Astrocyte of the hippocampus (primary cell): ENCODE measurements around the gene ADGRV1.

ENCODE experiments used
- DNase-seq: peaks from one replicate; pipeline ENCODE4 v3.0.0; 2011; ENCODE audit warnings: low read depth, low spot score

ADGRV1 gene

GRCh38 chr5:91158011-91158410 lies 599.4 kb downstream of the ADGRV1 start:
- no peak for DNase-seq

GRCh38 chr5:91159647-91160046 lies 601.0 kb downstream of the ADGRV1 start:
- no peak for DNase-seq

GRCh38 chr5:91160714-91161285 lies 602.2 kb downstream of the ADGRV1 start:
- DNase-seq = no peak

- peak; percentile 83 for DNase-seq
Observed at GRCh38 chr5:91162534-91163381, 604.2 kb downstream of the ADGRV1 start.

GRCh38 chr5:91164424-91164823 lies 605.8 kb downstream of the ADGRV1 start:
- DNase-seq = no peak

- DNase-seq = peak; percentile 26
Observed at GRCh38 chr5:91166059-91166807, 607.6 kb downstream of the ADGRV1 start.

GRCh38 chr5:91168859-91169258 lies 610.3 kb downstream of the ADGRV1 start:
- DNase-seq = no peak

- no peak for DNase-seq
Observed at GRCh38 chr5:91170266-91170665, 611.7 kb downstream of the ADGRV1 start.

- no peak for DNase-seq
Observed at GRCh38 chr5:91171322-91171721, 612.7 kb downstream of the ADGRV1 start.

- no peak for DNase-seq
Observed at GRCh38 chr5:91174396-91174795, 615.8 kb downstream of the ADGRV1 start.

GRCh38 chr5:91175708-91176107 lies 617.1 kb downstream of the ADGRV1 start:
- peak; percentile 10 for DNase-seq

- no peak for DNase-seq
Observed at GRCh38 chr5:91176288-91177016, 617.9 kb downstream of the ADGRV1 start.

- DNase-seq = no peak
Observed at GRCh38 chr5:91177085-91177484, 618.5 kb downstream of the ADGRV1 start.

GRCh38 chr5:91177639-91178038 lies 619.0 kb downstream of the ADGRV1 start:
- DNase-seq = no peak

- DNase-seq = no peak
Observed at GRCh38 chr5:91178461-91178860, 619.9 kb downstream of the ADGRV1 start.

- no peak for DNase-seq
Observed at GRCh38 chr5:91179018-91179417, 620.4 kb downstream of the ADGRV1 start.

GRCh38 chr5:91180506-91180905 lies 621.9 kb downstream of the ADGRV1 start:
- no peak for DNase-seq

- no peak for DNase-seq
Observed at GRCh38 chr5:91182763-91183162, 624.2 kb downstream of the ADGRV1 start.

GRCh38 chr5:91183743-91184142 lies 625.1 kb downstream of the ADGRV1 start:
- DNase-seq = no peak

GRCh38 chr5:91186101-91186500 lies 627.5 kb downstream of the ADGRV1 start:
- DNase-seq = no peak

- no peak for DNase-seq
Observed at GRCh38 chr5:91187032-91187431, 628.4 kb downstream of the ADGRV1 start.

- no peak for DNase-seq
Observed at GRCh38 chr5:91188755-91189154, 630.2 kb downstream of the ADGRV1 start.
